H54 (cell line): ENCODE measurements around the gene ERH.
"Not testable (repeated sequence)": the region's sequence is repeated elsewhere in the genome, so short reads cannot be mapped to it uniquely, and the experiment has no call there.

Source experiments
- DNase-seq: peaks from one replicate; pipeline ENCODE4 v3.0.0; 2011; ENCODE audit warnings: low spot score, mixed read lengths; ENCODE audit not compliant: insufficient read length
- FAIRE-seq: peaks from 3 replicates; lab custom pipeline; 2011; peaks lifted over from hg19 to GRCh38; lab: Jason Lieb, UNC
- POLR2A ChIP-seq: IDR thresholded peaks from 2 replicates; pipeline ENCODE4 v1.6.1; 2011; ENCODE audit warnings: low read depth, mild to moderate bottlenecking, low read length

ERH gene

DNA sequence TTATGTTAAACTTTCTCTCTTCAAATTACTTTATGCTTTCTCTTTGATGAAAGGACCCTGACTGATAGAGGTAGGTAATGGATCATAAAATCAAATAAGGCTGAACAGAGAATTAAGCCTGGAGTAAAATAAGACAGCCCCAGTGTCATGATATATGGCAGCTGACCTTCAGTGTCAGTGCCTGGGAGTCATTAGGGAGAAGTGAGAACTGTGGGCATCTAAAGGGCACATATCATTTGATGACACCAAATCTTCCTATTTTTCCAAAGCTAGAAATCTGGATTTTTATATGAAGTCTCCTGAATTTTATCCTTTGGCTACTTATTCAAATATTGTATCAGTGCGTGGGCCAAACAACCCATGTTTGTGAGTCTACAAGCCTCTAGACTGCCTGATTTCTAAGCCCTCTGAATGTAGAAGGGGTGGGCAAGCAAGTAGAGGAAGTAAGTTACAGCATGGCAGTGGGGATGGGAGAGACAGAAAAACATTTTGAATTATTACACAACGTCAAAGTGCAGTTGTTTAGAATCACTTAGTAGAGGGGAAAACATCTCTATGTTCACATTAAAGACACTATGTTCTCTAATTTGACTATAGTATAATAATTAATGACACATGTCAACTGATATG is 10.3 kb upstream of the ERH start:
- FAIRE-seq (no peak), DNase-seq (no peak)
- TF ChIP-seq POLR2A = no peak

GRCh38 chr14:69405762-69406161 is 7.7 kb upstream of the ERH start:
- no peak for TF ChIP-seq POLR2A
- FAIRE-seq (no peak), DNase-seq (no peak)

DNA sequence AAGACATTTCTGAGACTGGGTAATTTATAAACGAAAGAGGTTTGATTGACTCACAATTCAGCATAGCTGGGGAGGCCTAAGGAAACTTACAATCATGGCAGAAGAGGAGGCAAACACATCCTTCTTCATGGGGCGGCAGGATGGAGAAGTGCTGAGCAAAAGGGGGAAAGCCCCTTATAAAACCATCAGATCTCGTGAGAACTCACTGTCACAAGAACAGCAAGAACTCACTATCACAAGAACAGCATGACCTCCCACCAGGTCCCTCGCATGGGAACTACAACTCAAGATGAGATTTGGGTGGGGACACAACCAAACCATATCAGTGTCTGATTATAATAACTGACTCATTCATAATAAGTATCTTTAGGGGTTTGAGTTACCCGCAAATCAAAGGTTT is 6.8 kb upstream of the ERH start:
- no peak for TF ChIP-seq POLR2A
- DNase-seq (no peak), FAIRE-seq (no peak)

DNA sequence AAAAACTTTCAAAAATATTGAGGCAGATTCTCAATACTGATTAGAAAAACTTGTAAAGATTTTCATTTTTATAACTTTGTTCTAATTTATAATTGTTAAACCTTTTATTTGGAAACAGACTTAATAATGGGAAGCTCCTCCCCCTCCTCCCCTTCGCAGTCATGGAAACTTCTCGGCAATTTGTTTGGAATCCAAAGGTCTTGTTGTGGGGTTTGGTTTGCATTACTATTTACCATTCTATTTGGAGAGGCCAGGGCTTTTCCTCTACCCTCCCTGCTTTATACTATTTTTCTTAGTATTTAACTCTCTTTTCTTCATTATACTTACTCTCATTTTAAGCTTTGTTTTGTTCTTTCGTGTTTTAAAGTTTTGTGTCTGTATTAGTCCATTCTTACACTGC is 6.4 kb upstream of the ERH start:
- DNase-seq = no peak
- FAIRE-seq = no peak
- no peak for TF ChIP-seq POLR2A

DNA sequence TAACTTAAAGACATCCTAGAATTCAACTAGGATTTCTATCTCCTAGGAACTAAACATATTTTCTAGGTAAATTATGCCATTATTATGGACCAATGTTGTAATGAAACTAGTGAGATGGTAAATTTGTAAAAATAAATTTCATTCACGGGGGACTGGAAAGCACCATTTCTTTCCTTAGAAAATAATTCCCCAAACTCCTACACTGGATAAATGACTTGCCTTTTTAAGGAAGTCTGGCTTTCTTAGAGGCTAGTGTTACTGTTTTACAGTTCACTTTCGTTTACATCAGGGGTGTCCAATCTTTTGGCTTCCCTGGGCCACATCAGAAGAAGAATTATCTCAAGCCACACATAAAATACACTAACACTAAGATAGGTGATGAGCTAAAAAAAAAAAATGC is 3.7 kb upstream of the ERH start:
- DNase-seq (no peak), FAIRE-seq (no peak)
- TF ChIP-seq POLR2A = no peak

DNA sequence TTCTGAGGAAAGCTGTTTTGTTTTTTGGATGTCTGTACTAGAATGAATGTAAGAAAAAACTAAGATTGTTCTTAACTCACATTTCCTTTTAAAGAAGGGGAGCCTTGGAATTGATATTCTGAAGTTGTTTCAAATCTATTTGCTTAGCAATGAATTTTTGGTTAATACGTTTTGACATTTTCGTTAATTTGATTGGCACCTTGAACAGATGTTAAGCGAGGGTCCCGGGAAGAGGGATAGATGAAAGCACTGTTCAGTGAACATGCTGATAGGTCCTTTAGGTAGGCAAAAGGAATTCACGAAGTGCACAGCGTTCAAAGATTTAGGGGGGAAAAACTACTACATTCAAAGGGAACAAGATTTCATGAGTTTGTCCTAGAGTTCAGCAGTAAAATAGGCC is 2.1 kb upstream of the ERH start:
- FAIRE-seq = no peak
- DNase-seq = no peak
- no peak for TF ChIP-seq POLR2A

GRCh38 chr14:69399750-69400149 is 1.7 kb upstream of the ERH start:
- no peak for TF ChIP-seq POLR2A
- DNase-seq (no peak), FAIRE-seq (no peak)

DNA sequence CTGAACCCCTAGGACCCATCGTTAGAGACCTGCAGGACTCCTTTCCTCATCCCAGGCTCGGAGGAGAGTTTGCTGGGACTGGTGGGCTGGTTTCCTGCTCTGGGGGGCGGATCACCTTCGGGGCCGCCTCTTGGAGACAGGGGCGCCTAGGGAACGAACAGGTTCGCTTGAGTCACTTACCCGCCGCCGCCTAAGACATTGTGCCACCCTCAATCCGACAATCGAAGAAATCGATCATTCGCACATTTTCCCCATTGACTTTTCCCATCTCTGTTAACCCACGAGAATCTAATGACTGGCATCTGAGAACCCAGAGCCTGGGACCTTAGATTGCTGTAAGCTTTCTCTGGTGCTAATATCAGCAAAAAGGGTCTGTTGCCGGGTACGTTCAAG is 715 bp upstream of the ERH start:
- FAIRE-seq (no peak), DNase-seq (no peak)
- no peak for TF ChIP-seq POLR2A

DNA sequence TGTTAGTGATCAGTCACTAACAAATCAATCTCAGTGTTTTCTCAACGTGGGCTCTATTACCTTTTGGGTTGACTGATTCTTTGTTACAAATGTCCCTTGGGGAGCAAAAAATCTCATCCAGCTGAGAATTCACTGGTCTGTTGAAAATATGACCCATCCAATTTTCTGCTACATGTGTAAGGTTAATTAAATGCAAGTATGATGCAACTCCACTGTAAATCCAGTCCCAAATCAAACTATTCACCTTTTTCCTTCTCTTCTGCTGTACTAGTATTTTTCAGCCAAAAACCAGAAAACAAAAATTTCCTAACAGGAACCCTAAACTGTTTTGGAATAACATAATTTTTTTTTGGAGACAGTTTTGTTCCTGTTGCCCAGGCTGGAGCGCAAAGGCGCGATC is 2.2 kb downstream of the ERH start:
- FAIRE-seq (no peak), DNase-seq (no peak)
- TF ChIP-seq POLR2A = no peak

- no peak for TF ChIP-seq POLR2A
- FAIRE-seq (no peak), DNase-seq (no peak)
Measured at GRCh38 chr14:69392481-69392880, 5.6 kb downstream of the ERH start.

GRCh38 chr14:69391400-69391799 is 6.7 kb downstream of the ERH start:
- DNase-seq, FAIRE-seq: not testable (repeated sequence)

- DNase-seq (no peak), FAIRE-seq (no peak)
- TF ChIP-seq POLR2A = no peak
Measured at GRCh38 chr14:69387311-69387710, 10.8 kb downstream of the ERH start.

DNA sequence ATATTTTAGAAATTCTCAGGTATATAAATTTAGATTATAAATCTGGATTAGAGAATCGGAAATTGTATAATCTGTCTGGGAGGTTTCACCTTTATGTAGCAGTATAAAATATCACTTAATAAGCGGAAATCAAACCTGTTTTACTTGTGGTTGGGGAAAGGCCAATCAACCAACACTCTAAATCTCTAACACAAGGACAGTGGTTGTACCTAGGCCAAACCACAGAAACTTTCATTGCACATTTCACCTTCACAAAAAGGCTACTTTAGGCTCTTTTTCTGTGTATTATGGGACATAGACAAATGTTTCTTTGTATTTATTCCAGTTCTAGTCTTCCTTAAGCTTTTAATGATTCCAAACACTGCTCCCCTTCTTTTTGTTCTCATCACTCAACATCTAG is 19.8 kb downstream of the ERH start:
- no peak for FAIRE-seq

DNA sequence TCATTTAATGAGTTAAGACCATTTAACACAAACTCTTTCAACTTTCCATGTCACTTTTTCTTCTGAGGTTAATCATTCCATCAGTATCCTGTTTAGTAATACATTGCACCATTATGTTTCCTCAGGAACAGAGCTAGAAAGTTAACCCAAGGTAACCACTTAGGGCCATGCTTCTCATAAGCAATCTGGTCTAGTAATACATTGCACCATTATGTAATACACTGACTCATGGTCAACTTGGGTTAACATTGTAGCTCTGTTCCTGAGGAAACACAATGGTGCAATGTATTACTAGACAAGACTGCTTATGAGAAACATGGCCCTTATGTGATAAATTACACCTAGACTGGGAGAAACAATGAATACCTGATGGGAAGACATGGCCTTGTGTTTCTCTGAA is 21.7 kb downstream of the ERH start:
- FAIRE-seq = no peak
- no peak for DNase-seq
- no peak for TF ChIP-seq POLR2A

More for the DNA sequence above, 19.8 kb downstream of the ERH start:
- no peak for DNase-seq
- TF ChIP-seq POLR2A = no peak

DNA sequence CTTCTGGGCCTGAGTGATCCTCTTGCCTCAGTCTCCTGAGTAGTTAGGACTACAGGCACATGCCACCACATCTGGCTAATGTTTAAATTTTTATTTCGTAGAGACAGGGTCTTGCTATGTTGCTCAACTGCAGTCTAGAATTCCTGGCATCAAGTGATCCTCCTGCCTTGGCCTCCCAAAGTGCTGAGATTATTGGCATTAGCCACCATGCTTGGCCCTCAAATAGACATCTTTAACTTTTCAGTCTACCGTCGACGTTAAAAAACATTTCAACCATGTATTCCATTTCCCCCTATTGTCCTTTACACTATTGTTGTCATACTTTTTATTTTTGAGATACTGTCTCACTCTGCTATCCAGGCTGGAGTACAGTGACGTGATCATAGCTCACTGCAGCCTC is 22.4 kb downstream of the ERH start:
- no peak for TF ChIP-seq POLR2A
- DNase-seq (no peak), FAIRE-seq (no peak)

GRCh38 chr14:69375182-69375581 is 22.9 kb downstream of the ERH start:
- no peak for TF ChIP-seq POLR2A
- FAIRE-seq = no peak
- DNase-seq = no peak

DNA sequence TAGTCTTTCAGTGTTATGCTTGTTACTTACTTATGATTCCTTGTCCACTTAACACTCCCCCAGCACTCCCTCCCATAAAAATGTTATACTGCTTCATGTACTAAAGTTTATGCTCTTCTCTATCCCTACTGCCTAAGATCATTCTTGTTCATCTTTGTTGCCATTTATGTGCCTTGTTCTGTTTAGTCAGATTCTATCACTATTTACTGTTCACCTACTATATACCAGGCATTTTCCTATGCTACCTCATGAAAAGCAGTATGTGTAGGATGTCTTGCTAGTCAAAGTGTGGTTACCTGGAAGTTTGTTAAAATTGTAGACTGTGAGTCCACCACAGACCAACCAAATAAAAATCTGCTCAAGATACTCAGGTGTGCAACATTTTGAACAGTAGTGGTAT is 23.9 kb downstream of the ERH start:
- DNase-seq (no peak), FAIRE-seq (no peak)
- no peak for TF ChIP-seq POLR2A
